Measurements from ENCODE around the gene IER3. TPM values are rescaled to one million over a fixed set of nuclear protein-coding genes. Genes with fewer than 3 reads are reported as not detected.

IER3 gene
- total RNA-seq, 1 experiment from 2014 or later: 82.4 TPM

DNA sequence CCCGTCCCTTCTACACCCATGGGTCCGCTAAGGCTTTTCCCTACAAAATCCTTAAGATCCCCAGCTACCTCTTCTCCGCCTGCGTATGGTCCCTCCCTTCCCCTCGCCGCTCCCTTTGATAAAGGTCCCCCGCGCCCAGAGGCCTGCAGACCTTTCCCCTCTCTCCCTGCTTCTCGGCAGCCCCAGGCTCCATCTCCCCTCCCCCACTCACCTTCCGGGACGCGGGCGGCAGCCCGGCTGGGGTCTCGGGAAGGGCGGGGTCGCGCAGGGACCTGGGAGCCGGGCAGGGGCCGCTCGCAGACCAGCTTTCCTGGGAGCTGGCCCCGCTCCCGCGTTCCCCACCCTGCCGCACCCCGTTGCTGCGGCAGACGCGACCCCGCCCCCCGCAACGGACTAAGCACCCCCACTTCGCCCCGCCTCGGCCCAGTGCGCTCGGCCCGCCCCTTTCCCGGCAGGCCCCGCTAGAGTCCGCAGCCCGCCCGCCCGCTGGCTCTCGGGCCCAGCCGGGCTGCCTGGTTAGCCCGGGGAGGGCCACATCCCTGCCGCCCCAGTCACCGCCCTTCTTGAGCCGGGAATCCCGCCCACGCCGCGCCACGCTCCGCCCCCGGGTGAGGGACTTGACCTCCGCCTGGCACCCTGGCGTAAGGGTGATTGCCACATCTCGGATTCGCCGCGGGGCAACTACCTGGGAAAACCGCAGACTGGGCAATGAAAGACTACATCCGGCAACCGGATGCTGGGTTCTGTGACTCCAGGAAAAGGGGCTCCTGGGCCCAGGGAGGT is 1.8 kb downstream of the IER3 start, which contains the start of gene FLOT1 (continued):
- TF ChIP-seq AR (CRISPR knock-in tag; IDR thresholded peaks at IDR 0.05) (peak; percentile 17; the same call in 1 of the 2 replicates), KAT7 (CRISPR knock-in tag; IDR thresholded peaks at IDR 0.05; ENCODE audit: borderline replicate concordance) (peak; percentile 58; the same call in 1 of the 2 replicates)

GRCh38 chr6:30741789-30742315 is 2.5 kb downstream of the IER3 start:
- POLR2A ChIA-PET: interaction anchor here (0.6 to 0.8 kb wide), 3 partner anchors 10 to 127 kb away, joined by 5 read pairs; no protein-coding TSS in a partner anchor
- ATAC-seq (no peak), DNase-seq (ENCODE audit: low spot score) (no peak)
- H3K4me1 Mint-ChIP-seq: peaks cover 25% of the 10 kb centered on the region
- CTCF ChIA-PET: interaction anchor here (0.6 to 2.8 kb wide), 6 partner anchors 11 to 88 kb away, joined by 3 to 13 read pairs (median 4); no protein-coding TSS in a partner anchor
- H3K36me3 Mint-ChIP-seq: peaks cover 54% of the 10 kb centered on the region
- TF ChIP-seq ZNF219 (CRISPR knock-in tag; IDR thresholded peaks at IDR 0.05; ENCODE audit: borderline replicate concordance): no peak
- 0 out of 2 replicates have a peak, but pooled peaks have one; percentile 11 for TF ChIP-seq PRDM15 (CRISPR knock-in tag; IDR thresholded peaks at IDR 0.05)
- TF ChIP-seq CDX4 (CRISPR knock-in tag; IDR thresholded peaks at IDR 0.05; ENCODE audit: borderline replicate concordance): 0 out of 2 replicates have a peak, but pooled peaks have one; percentile 5
- TF ChIP-seq, protein P1, sequence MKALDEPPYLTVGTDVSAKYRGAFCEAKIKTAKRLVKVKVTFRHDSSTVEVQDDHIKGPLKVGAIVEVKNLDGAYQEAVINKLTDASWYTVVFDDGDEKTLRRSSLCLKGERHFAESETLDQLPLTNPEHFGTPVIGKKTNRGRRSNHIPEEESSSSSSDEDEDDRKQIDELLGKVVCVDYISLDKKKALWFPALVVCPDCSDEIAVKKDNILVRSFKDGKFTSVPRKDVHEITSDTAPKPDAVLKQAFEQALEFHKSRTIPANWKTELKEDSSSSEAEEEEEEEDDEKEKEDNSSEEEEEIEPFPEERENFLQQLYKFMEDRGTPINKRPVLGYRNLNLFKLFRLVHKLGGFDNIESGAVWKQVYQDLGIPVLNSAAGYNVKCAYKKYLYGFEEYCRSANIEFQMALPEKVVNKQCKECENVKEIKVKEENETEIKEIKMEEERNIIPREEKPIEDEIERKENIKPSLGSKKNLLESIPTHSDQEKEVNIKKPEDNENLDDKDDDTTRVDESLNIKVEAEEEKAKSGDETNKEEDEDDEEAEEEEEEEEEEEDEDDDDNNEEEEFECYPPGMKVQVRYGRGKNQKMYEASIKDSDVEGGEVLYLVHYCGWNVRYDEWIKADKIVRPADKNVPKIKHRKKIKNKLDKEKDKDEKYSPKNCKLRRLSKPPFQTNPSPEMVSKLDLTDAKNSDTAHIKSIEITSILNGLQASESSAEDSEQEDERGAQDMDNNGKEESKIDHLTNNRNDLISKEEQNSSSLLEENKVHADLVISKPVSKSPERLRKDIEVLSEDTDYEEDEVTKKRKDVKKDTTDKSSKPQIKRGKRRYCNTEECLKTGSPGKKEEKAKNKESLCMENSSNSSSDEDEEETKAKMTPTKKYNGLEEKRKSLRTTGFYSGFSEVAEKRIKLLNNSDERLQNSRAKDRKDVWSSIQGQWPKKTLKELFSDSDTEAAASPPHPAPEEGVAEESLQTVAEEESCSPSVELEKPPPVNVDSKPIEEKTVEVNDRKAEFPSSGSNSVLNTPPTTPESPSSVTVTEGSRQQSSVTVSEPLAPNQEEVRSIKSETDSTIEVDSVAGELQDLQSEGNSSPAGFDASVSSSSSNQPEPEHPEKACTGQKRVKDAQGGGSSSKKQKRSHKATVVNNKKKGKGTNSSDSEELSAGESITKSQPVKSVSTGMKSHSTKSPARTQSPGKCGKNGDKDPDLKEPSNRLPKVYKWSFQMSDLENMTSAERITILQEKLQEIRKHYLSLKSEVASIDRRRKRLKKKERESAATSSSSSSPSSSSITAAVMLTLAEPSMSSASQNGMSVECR (CRISPR knock-in tag; IDR thresholded peaks at IDR 0.05; ENCODE audit: borderline replicate concordance): 0 out of 2 replicates have a peak, but pooled peaks have one; percentile 39
- TF ChIP-seq, protein P2, sequence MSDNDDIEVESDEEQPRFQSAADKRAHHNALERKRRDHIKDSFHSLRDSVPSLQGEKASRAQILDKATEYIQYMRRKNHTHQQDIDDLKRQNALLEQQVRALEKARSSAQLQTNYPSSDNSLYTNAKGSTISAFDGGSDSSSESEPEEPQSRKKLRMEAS (CRISPR knock-in tag; IDR thresholded peaks at IDR 0.05): peak; percentile 17; the same call in 1 of the 2 replicates
- no peaks in the 10 kb centered on the region for H3K9me3 Mint-ChIP-seq
- H3K4me3 Mint-ChIP-seq: peak overlapping the region; percentile 98
- H3K27me3 Mint-ChIP-seq (ENCODE audit: low read depth): peaks cover 5% of the 10 kb centered on the region; the same call in 1 of the 2 replicates
- H3K27ac Mint-ChIP-seq: peak overlapping the region; percentile 89

Measured in WTC11 (cell line).